Spleen (tissue), 13 donors: ENCODE results near the gene S100A14. TPM values are rescaled to one million over a fixed set of nuclear protein-coding genes. Genes with fewer than 3 reads are reported as not detected.

Experiments
- DNase-seq: peaks from one replicate; pipeline ENCODE4 v3.0.0-alpha.2; 2020
- H3K27ac ChIP-seq, 8 donors: fragments of 200-600 bp; sonication (generic) in 7 of 8; 1 replicate in 4 of 8; 2 replicates in 4 of 8; pipeline versions ENCODE4 v1.5.0 to v1.8.0; 2016 to 2021; ENCODE audit warnings: inconsistent platforms in 4 of 8, mild to moderate bottlenecking in 4 of 8, moderate library complexity in 1 of 8
- H3K27me3 ChIP-seq, 7 donors: fragments of 200-600 bp; sonication (generic) in 6 of 7; replicated peaks in 1 of 7; 1 replicate in 4 of 7; 2 replicates in 3 of 7; pipeline versions ENCODE4 v1.5.0 to v1.8.0; 2016 to 2021; ENCODE audit warnings: inconsistent platforms in 3 of 7, mild to moderate bottlenecking in 1 of 7
- H3K36me3 ChIP-seq, 6 donors: fragments of 200-600 bp; sonication (generic) in 5 of 6; 1 replicate in 4 of 6; 2 replicates in 2 of 6; pipeline versions ENCODE4 v1.5.0 to v1.8.0; 2016 to 2021; ENCODE audit warnings: inconsistent platforms in 2 of 6
- H3K4me1 ChIP-seq, 6 donors: fragments of 200-600 bp; sonication (generic) in 5 of 6; 1 replicate in 3 of 6; 2 replicates in 3 of 6; pipeline versions ENCODE4 v1.5.0 to v1.8.0; 2016 to 2021; ENCODE audit warnings: inconsistent platforms in 3 of 6
- H3K4me3 ChIP-seq, 8 donors: fragments of 200-600 bp; sonication (generic) in 7 of 8; 1 replicate in 4 of 8; 2 replicates in 4 of 8; pipeline versions ENCODE4 v1.5.0 to v1.8.0; 2016 to 2021; ENCODE audit warnings: inconsistent platforms in 4 of 8, mild to moderate bottlenecking in 4 of 8, moderate library complexity in 2 of 8
- H3K9me3 ChIP-seq, 8 donors: fragments of 200-600 bp; sonication (generic) in 7 of 8; 1 replicate in 4 of 8; 2 replicates in 4 of 8; pipeline versions ENCODE4 v1.5.0 to v1.8.0; 2016 to 2021; ENCODE audit warnings: inconsistent platforms in 4 of 8
- CTCF ChIP-seq, 11 experiments: fragments of 200-600 bp in 7 of 11; fragments of 450-650 bp in 4 of 11; sonication (generic) in 4 of 11; IDR thresholded peaks in 8 of 11; conservative IDR thresholded peaks in 3 of 11; 1 replicate in 7 of 11; 2 replicates in 4 of 11; pipeline versions ENCODE4 v1.4.0 to v1.8.0; 2016 to 2021; ENCODE audit warnings: antibody characterized with exemption in 11 of 11, inconsistent platforms in 4 of 11, mild to moderate bottlenecking in 1 of 11
- POLR2A ChIP-seq, 3 donors: fragments of 450-650 bp; IDR thresholded peaks; one replicate each; pipeline ENCODE4 v1.5.1; 2017; ENCODE audit warnings: antibody characterized with exemption in 3 of 3, mild to moderate bottlenecking in 1 of 3
- POLR2AphosphoS5 ChIP-seq, 3 donors: sonication (generic); formaldehyde crosslinking; IDR thresholded peaks; one replicate each; pipeline ENCODE4 v1.5.1; 2017; ENCODE audit warnings: antibody characterized with exemption in 3 of 3
- WGBS, 5 donors: extraction: QIAGEN DNeasy Blood & Tissue Kit in 3 of 5; methylation state at CpG; one replicate each; pipeline versions ENCODE4 v1.1.5 to v1.1.7; 2013 to 2018; 5-methylcytosine and 5-hydroxymethylcytosine counted together
- intact Hi-C: fragments of 100-400 bp; cut with DNase I; formaldehyde crosslinking; loops from one replicate; pipeline ENCODE4 v1.15.0; 2023; ENCODE audit warnings: low total_unique reads
- long read RNA-seq, 2 donors: transcript quantifications; one replicate each; lab custom pipeline, GENCODE V29; 2026
- polyA plus RNA-seq, 3 donors: library from polyadenylated mRNA; stranded (reverse); fragments of 200-250 nt; gene quantifications; one replicate each; pipeline ENCODE4 v1.2.1, GENCODE V29; 2013
- total RNA-seq, 7 donors: library from RNA; depleted of rRNA in 3 of 7; stranded (reverse); fragments of >200 nt in 3 of 7; fragmentation: NEBNext Ultra II Directional in 4 of 7; extraction: Animal tissue kit (Norgen Biotek cat#: 25700) in 4 of 7; gene quantifications; one replicate each; pipeline versions ENCODE4 v1.1.0 to v1.2.1, GENCODE V29; 2016 to 2021
- donor health status: healthy with polysubstance abuse.
- donor health status: DM: no; HTN: no; CAD: no; lungs with moderate emphysema.
- donor health status: DM: no; HTN: no; CAD: no.
- donor health status: Bipolar disorder and iron deficiency.
- donor health status: healthy.
- donor health status: DM: no; HTN: no; CAD: no.
- donor health status: DM: yes; HTN: yes; CAD: no.

S100A14 gene
- total RNA-seq: 1 to 10 TPM in 1 of 7 donors, under 1 TPM in 3, not detected in 3; 0.28 to 1.0 (median 0.75) TPM
- polyA plus RNA-seq: 1 to 10 TPM; 1.2 to 3.0 (median 2.0) TPM
- long read RNA-seq, donor 1, partial matches to known transcripts: 0 of 2 reads
- long read RNA-seq, donor 1, other reads (novel, unspliced or antisense): 0 of 2 reads
- long read RNA-seq, donor 2, partial matches to known transcripts: 0 of 2 reads
- long read RNA-seq, donor 2, other reads (novel, unspliced or antisense): 0 of 2 reads

DNA sequence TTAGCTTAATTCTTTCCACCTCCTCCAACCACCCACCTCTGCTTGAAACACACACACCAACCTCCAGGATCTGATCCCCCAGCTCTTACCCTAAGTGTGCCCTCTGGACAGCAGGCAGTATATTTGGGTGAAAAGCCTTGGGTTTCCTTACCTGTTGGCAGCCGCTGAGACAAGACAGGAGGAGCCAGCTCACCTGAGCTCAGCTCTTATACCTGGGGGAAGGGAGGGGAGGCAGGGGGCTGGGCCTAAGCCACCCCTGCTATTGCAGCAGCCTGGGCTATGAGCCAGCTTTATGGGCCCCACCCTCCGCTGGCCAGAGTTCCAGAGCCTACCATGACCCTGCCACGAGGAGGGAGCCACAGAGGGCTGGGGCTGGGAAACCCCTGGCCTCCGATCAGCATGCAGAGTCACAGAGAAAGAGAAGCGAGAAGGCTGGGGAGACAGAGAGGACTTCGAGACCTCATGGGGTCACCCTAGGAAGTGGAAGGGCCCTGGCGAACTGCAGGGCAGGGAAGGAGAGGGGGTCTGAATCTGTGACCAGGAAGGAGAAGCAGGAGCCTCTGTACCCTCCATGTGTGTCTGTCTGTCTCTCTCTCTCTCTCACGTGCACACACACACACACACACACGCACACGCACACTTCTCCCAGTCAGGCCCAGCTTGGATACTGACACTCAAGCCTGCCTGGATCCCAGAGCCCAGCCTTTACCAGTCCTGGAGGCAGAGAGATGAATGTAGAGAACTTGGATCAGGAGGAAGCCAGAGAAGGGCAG lies at the start of gene S100A14:
S100A14 (minus strand) TSS at position 182 of the 773 bp plus-strand sequence. CDS start 467 bp downstream, outside the sequence.
- intact Hi-C loops: loop anchor here (5.0 kb wide), 1 partner anchor 44 kb away; no protein-coding TSS in a partner anchor
- H3K27ac ChIP-seq: peak within 1 kb of the TSS in 7 of 8 donors; percentile 22 to 90 (median 48)
- no peak for TF ChIP-seq POLR2A (IDR thresholded peaks at IDR 0.05)
- peak in 1 of 3 donors; percentile 26 for TF ChIP-seq POLR2AphosphoS5 (IDR thresholded peaks at IDR 0.05)

DNA sequence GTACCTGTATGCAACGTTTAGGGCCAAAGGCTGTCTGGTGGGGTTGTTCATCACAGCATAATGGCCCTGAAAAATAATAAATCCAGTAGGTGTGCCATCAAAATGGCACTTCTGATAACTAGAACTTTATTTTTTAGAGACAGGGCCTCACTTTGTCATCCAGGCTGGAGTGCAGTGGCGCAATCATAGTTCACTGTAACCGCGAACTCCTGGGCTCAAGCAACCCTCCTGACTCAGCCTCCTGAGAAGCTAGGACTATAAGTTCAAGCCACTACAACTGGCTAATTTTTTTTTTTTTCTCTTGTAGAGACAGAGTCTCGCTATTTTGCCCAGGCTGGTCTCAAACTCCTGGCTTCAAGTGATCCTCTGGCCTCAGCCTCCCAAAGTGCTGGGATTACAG lies 47.1 kb upstream of the S100A14 start:
- WGBS, 5 donors: 74 to 92% (median 79%) methylated on average over 5 of the region's 5 CpGs
- H3K36me3 ChIP-seq: peaks cover 4 to 87% (median 78%) of the 10 kb centered on the region in 6 donors

More for the DNA sequence above, at the start of gene S100A14:
- Histone ChIP-seq H3K27me3 (no peaks in the 10 kb centered on the region), H3K4me1 (peaks cover 12 to 57% (median 34%) of the 10 kb centered on the region in 6 donors), H3K36me3 (peaks cover 0 to 14% (median 0%) of the 10 kb centered on the region in 6 donors), H3K4me3 (no peak within 1 kb of the TSS), H3K9me3 (no peaks in the 10 kb centered on the region)
- WGBS, 5 donors: 57 to 74% (median 72%) methylated on average over 9 to 10 of the region's 10 CpGs
- DNase-seq: peak; percentile 70

DNA sequence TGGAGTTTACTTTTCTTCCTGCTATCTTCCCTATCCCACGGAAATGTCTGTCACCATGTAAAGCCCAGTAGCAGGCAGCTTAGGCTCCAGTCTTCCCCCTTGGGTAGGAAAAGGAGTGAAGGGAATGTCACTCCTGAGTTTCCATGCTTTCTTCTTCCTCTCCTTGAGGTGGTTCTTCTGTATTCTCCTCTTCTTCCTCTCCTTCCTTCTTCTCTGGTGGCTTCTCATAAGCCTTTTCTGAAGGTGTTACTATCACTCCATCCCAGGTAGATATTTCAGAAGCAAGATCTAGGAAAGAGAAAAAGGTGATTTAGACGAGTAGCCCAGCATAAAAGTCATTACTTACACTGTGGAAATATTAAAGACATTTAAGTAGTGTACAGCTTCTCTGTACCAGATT lies 46.1 kb upstream of the S100A14 start:
- WGBS, 5 donors: 58 to 75% (median 74%) methylated on average over 2 of the region's 2 CpGs
- peak overlapping the region in 1 of 8 donors; percentile 40 for H3K27ac ChIP-seq
- intact Hi-C loops: no loop called here

More for the DNA sequence above, 47.1 kb upstream of the S100A14 start:
- no peaks in the 10 kb centered on the region for H3K9me3 ChIP-seq
- intact Hi-C loops: no loop called here
- no peaks in the 10 kb centered on the region for H3K27me3 ChIP-seq
- H3K27ac ChIP-seq: peak overlapping the region in 1 of 8 donors; percentile 40
- H3K4me3 ChIP-seq: no peak overlapping the region
- H3K4me1 ChIP-seq: peaks cover 9 to 33% (median 19%) of the 10 kb centered on the region in 6 donors
- TF ChIP-seq CTCF (IDR thresholded peaks at IDR 0.05 in 8 of 11, conservative IDR thresholded peaks at IDR 0.05 in 3 of 11) (no peak), POLR2A (IDR thresholded peaks at IDR 0.05) (no peak), POLR2AphosphoS5 (IDR thresholded peaks at IDR 0.05) (no peak)
- no peak for DNase-seq

More for the DNA sequence above, 46.1 kb upstream of the S100A14 start:
- no peaks in the 10 kb centered on the region for H3K9me3 ChIP-seq
- H3K36me3 ChIP-seq: peaks cover 4 to 78% (median 68%) of the 10 kb centered on the region in 6 donors
- TF ChIP-seq CTCF (IDR thresholded peaks at IDR 0.05 in 8 of 11, conservative IDR thresholded peaks at IDR 0.05 in 3 of 11): no peak
- no peak for TF ChIP-seq POLR2A (IDR thresholded peaks at IDR 0.05)
- TF ChIP-seq POLR2AphosphoS5 (IDR thresholded peaks at IDR 0.05): no peak
- no peak for DNase-seq
- peaks cover 9 to 31% (median 19%) of the 10 kb centered on the region in 6 donors for H3K4me1 ChIP-seq
- no peak overlapping the region for H3K4me3 ChIP-seq
- no peaks in the 10 kb centered on the region for H3K27me3 ChIP-seq
